HG03039 (cell line): Measurements from ENCODE around the gene GALK2.

Source experiments
- ATAC-seq: cut with Tn5 transposase; IDR thresholded peaks from one replicate; pipeline ENCODE4 v1.9.1; 2021; ENCODE audit warnings: mild to moderate bottlenecking, moderate library complexity; ENCODE audit not compliant: unreplicated experiment

Gene GALK2

DNA sequence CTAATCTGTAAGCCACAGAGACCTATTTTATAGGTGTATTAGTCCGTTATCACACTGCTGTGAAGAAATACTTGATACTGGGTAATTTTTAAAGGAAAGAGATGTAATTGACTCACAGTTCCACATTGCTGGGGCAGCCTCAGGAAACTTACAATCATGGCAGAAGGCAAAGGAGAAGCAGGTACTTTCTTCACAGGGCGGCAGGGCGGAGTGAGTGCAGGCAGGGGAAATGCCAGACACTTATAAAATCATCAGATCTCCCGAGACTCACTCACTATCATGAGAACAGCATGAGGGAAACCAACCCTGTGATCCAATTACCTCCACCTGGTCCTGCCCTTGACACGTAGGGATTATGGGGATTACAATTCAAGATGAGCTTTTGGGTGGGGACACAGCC lies 108.7 kb downstream of the GALK2 start:
- ATAC-seq: no peak

DNA sequence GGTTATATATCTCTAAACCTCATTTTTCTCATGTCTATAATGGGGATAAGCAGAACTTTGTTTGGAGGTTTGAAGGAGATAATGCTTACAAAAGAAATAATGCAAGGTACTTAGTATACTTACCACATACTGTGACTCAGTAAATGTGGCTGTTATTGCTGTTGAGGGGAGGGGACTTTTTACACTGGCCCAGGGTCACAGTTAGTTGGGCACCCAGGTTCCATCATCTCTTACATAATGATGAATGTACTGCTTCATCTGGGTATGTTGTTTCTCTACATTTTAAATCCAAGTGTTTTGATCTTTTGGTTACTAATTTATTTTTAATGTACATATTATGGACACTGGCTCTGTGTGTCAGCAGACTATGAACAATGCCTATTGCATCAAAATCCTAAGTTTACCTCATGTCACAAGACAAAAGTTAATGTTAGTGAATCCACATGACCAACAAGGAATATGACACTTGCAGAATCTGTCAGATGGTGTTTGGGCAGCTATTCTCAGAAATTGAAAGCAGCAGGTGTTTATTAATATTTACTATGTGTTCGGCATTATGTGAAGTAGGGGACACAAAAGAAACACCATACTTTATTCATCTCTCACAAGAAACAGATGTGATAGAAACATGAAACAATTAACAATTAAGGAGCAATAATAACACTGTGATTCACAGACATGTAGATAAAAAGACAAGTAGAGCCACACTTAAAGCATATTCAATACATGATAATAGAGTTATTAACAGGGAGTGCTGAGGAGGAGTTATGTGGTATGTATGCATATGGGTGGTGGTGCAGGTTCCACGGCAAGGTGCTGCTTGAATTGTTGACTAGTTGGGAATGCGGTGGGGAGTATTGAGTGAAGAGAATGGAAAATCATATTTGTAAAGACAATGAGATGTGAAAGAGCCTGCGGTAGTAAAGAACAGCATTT lies 109.7 kb downstream of the GALK2 start:
- no peak for ATAC-seq

DNA sequence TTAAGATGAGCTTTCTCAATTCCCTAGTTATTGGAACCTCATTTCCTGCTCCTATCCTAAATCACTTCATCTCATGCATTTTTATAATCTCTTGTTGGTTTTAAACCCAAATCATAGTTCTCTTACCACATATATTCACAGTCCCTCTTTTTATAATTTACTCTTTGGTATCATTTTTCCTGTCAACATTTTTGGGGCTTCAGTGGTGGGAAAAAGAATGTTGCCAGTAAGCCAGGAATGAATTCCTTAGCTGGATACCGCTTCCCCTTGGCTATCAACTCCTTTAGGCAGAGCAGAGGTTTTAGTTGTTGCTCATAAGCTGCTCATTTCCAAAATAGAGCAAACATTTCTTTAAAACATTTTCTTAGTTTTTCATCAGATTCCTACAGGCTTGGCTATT lies 112.3 kb downstream of the GALK2 start:
- no peak for ATAC-seq

DNA sequence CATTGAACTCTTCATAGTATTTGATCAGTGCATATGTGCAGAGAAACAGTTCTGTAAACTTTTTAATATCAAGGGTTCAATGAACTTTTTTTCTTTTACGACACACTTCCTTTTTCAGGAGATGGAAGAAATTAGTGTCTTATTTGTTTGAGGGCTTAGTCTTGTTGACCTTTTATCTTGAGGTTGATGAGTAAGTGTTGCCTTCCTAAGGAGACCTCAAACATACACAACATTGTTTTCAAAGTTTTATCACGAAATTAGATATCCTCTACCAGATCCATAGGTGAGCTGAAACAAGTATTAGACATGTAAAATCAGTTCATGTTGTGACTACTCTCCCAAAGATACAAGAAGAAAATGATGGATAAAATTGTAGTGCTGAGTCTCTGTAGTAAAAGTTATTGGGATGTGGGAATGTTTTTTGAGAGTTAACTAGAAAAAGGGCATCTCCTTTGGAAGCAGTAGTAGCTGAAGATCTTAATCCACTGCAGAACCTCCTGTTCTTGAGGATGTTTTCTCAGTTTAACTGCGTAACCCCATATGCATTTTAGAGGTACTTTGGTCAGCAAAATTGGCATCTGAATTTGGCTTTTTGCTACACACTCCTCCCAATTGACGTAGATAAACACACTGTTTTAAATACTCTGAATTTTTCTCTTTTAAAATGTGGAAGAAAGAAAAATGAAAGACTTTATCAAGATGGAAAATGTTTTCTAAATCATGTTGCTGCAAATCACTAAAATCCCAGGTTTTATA lies 116.8 kb downstream of the GALK2 start:
- no peak for ATAC-seq

DNA sequence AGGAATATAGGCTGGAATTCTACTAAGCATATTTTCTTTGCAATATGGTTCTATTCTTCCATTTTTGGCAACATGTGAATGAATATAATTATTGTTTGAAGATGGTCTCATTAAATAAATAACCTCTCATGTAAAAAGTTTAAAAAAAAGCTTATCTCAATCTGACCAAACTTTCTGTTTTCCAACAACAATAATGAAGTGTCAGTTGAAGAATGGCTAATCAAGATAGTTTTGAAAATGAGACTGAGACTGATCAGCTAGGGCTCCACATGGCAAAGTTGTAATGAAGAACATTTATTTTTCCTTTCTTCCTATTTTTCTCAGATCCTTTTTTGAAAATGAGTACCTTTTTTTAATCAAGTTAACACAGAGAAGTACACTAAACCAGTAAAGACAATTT lies 117.4 kb downstream of the GALK2 start:
- no peak for ATAC-seq

DNA sequence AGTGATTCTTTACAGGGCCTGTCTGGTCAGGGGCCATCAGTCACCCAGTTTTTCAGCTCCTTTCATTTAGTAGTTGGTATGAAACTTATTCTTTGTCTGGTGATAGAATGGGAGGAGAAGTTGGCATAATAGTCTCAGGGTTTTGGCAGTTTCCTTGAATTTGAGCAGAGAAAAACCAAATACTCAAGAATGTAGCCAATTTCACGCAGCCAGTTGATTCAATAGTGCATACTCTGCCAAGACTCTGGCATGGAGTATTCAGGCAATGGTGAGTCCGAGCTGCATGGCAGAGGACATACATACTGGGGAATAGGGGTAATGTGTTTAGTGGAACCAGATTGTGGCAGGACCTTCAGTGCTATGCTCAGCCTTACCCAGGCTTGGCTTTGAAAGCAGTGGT lies 118.3 kb downstream of the GALK2 start:
- no peak for ATAC-seq

DNA sequence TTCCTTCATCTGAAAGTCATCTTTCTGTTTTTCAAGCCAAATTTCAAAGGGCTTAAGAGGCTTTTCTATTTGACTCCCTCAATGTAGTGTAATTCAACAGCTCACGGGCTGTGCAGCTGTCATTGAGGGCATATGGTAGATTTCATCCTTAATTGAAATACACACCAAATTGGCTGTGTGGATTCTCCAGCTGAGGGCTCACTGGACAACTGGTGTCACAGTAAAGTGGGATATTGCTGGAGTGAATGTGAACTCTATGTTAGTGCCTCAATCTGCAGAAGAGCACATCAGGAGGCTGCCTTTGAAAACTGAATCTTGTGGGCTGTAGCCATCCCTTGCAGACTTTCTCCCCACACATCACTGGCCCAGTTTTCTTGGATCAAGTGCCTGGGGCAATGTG lies 120.1 kb downstream of the GALK2 start:
- ATAC-seq: no peak

DNA sequence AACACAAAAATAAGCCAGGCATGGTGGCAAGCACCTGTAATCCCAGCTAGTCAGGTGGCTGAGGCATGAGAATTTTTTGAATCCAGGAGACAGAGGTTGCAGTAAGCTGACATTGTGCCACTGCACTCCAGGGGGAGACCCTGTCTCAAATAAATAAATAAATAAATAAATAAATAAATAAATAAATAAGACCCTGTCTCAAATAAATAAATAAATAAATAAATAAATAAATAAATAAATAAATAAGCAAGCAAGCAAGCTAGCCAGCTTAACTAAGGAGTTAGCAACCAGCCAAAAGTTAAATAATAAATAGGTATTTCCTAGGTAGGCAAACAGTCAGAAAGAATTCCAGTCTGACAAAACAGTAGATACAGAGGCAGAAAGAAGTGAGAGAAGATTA lies 123.9 kb downstream of the GALK2 start:
- no peak for ATAC-seq

DNA sequence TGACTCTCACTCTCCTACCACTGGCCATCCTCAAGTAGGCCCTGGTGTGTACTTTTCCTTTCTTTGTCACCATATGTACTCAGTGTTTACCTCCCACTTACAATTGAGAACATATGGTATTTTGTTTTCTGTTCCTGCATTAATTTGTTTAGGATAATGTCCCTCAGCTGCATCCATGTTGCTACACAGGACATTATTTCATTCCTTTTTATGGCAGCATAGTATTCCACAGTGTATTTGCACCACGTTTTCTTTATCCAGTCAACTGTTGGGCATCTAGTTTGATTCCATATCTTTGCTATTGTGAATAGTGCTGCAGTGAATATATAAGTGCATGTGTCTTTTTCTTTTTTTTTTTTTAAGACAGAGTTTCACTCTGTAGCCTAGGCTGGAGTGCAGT lies 126.2 kb downstream of the GALK2 start:
- no peak for ATAC-seq

DNA sequence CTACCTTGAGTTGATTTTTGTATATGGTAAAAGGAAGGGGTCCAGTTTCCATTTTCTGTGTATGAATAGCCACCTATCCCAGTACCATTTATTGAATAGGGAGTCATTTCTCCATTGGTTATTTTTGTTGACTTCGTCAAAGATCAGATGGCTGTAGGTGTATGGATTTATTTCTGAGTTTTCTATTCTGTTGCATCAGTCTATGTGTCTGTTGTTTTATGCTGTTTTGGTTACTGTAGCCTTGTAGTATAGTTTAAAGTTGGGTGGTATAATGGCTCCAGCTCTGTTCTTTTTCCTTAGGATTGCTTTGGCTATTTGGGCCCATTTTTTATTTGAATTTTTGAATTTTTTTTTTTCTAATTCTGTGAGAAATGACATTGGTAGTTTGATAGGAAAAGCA lies 127.5 kb downstream of the GALK2 start:
- no peak for ATAC-seq

DNA sequence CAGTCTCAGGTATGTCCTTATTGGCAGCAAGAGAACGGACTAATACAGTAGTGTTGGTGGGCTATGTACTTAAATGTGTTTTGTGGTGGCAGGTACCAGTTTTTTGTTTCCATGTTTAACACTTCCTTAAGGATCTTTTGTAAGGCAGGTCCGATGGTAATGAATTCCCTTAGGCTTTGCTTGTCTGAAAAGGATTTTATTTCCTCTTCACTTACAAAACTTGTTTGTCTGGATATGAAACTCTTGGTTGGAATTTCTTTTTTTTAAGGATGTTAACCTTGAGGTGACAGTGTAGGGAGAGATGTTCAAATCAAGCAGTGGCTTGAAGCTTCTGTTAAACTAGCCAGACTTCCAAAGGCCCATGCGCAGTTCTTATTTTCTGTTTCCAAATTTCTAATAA lies 130.8 kb downstream of the GALK2 start:
- ATAC-seq: no peak

DNA sequence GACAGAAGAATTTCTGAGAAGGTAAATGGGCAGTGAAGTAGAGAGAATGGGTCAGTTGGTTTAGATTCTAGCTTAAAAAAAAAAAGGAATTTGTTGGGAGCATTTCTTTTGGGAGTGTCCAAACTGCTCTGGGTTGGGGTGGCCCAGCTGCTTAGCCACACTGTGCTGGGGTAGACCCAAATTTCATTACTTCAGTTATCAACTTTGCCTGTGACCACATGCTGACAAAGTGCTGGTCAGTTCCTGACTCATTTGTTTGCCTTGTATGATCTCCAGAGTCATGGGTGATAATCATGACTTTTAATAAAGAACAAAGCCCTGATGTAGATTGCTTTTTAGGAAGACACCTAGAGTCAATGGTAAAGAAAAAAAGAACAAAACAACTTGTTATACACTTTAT lies 131.5 kb downstream of the GALK2 start:
- no peak for ATAC-seq

DNA sequence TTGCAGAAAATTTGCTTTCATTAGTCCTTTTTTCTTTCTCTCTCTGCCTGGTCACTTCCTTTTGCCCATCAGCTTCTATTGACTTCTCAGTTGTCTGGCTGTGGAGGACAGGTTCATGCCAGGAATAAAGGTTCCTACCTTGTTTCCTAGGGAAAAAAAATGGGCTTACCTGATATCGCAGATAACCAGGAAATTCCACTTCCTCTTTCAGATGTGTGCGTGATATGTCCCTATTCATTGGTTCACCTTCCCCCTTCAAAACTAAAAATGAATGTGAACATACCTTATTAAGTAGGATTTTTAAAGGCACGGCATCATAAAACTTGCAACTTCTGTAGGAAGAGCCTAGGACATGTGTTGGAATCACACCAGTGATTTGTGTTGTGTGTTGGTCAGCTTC lies 133.0 kb downstream of the GALK2 start:
- ATAC-seq: no peak

DNA sequence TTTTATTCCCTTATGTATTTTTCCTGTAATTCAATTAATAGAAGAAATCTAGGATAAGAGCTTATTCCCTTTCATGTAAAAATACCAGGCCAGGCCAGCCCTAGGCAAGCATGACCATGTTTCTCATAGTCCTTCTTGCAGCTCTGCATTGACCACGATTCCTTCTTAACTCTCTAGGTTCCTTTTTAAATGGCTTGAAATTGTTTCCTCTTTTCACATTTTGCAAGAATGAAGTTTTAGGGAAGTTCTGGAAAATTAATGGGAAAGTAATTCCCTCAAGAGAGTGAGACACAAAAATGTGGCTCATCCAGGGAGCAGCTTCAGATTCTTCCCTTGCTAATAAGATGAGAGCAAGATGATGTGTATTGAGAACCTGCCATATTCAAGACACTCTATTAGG lies 136.5 kb downstream of the GALK2 start:
- no peak for ATAC-seq

DNA sequence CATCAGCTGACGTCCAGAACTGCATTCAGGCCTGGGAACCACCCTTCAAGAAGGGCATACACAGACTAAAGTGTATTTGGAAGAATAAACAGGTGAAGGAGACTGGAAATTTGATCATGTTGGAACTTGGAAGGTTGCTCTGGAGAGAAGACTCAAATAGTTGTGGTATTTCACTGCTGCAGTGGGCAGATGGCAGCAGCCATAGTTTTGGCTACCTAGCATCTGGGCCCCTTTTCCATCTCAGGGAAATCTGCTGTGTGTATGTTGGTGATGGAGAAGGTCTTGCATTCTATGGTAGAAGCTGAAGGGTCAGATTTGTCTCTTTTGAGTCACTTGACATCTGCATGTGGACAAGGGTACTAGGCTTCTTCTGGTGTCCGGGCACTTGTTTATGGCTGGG lies 138.6 kb downstream of the GALK2 start:
- no peak for ATAC-seq

DNA sequence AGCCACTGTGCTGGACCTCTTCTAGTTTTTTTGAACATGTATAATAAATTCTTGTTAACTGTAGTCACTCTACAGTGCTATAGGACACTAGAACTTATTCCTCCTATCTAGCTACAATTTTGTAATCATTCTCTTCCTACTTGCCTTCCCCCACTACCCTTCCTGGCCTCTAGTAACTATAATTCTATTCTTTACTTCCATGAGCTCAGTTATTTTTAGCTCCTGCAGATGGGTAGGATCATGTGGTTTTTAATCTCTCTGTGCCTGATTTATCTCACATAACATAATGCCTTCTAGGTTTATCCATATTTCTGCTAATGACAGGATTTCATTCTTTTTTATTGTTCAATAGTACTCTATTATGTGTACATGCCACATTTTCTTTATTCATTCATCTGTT lies 139.8 kb downstream of the GALK2 start:
- ATAC-seq: no peak

DNA sequence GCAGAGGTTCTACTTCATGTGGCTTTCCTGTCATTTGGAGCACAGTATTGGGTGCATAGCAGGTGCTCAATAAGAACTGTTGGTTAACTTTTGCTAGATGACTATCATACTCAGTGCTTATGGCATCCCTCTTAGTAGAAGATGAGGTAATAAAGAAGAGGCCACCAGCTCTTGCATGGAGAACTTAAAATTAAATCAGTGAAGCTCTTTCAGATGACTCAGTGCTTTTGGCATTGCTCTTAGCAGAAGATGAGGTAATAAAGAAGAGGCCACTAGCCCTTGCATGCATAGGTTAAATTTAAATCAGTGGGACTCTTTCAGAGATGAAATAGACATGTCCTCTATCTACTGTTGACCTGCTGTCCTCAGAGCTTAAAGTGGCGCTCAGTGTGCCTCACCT lies 143.6 kb downstream of the GALK2 start:
- ATAC-seq: no peak

DNA sequence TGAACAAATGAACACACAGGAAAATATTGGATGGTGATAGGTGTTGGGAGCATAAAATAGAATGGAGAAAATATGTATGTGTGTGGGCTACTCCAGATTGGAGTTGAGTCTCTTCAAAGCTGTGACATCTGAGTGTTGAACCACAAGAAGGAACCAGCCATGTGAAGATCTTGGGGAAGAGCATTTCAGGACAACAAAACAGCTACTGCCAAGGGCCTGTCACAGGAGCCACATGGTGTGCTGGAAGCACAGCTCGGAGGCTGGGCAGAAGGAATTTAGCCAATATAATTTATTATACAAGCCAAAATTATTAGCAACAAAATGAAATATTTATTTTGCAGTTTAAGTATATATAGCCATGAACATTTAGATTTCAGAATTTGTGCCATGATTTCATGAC lies 144.7 kb downstream of the GALK2 start:
- no peak for ATAC-seq

DNA sequence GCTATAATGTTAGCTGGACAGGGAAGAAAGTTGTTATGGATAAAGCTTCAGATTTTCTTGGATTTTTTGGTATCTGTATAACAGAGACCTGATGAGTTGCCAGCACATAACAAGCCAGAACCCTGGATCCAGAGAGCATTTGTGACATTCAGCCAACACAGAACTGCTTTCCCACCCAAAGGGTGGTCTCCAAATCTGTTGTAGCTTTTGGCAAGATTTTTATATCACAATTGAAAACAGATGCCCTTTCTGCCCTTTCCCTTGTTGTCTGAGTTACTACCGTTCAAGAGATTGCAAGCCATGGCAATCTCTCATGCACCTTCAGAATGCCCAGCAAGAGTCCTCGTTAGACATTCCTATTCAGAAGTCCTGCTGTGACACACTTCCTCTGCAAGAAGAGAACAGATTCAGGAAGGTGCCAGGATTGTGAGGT lies 145.4 kb downstream of the GALK2 start:
- ATAC-seq: no peak

DNA sequence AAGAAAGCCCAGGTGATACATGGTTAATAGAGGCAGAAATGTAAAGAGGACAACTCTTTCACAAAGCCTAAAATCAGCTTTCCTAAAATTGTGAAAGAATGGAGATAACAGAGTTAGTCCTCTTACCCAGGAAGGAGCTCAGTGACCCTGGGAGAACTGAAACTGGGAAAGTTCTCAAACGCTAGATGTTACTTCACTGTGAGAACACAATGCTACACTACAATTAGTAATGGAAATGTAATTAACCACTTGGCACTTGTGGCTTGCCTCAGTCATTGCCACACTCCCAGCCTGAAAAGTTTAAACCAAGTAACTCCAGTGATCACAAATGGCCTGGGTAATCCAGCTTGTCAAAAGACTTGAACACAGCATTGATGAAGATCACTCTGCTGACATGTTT lies 150.3 kb downstream of the GALK2 start:
- ATAC-seq: no peak

DNA sequence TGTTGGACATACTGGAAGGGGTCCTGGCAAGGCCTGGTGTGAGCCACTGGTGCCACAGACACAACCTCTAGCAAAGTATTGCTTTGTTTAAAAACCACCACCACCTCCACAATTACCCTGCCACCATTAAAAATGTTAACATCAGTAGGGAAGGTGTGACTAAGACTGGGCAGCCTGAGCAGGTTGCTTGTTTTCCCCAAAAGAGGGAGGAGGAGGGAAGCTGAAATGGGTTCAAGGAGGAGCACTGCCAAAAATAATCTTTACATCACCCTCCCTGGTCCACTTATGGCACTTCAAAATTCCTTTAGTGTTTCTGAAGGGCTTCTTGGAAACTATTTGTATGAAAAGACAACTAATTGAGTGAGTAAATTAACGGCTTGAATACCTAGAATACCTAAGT lies 153.2 kb downstream of the GALK2 start:
- no peak for ATAC-seq

DNA sequence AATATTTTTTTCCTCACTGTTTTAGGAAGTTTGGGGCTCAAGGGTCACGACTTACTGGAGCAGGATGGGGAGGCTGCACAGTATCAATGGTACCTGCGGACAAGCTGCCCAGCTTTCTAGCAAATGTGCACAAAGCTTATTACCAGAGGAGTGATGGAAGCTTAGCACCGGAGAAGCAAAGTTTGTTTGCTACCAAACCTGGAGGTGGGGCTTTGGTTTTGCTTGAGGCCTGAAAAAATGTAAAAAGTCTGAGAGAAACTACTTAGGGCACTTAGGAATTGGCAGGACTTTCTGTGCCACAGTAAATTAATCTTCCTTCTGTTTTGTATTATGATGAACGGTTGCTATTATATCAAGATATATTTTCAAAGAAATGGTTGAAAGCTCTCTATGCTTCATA lies 157.9 kb downstream of the GALK2 start:
- no peak for ATAC-seq
